Iris pigment epithelial cell (primary cell): Measurements from ENCODE around the gene PAX5.

Experiments used
- DNase-seq: peaks from one replicate; pipeline ENCODE4 v3.0.0-alpha.2; 2011; ENCODE audit warnings: low read depth

The PAX5 gene

DNA sequence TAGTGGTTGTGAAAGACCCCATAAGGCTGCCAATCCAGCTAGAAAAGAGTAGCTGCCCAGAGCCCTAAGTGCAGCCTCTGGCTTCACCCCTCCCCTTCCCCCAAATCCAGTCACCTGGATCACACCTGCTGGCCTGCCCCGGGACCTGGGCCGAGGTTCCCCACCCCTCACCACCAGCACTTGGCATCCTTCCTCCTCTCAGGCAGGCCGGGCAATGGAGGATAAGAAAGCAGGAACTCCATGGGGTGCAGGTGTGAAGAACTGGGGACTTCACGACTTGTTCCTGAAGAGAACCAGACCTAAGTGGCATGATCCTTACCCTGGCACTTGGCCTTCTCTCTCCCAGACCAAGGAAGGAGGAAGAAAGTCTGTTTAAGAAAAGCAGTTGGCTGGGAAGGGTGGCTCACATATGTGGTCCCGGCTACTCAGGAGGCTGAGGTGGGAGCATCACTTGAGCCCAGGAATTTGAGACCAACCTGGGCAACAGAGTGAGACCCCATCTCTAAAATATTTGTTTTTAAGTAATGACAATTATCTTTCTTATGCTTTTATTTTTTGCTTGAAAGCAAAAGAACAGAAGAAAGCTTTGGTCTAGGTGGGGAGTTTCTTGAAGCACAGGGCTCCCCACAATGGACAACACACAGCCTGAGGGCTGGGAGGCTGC is 131.1 kb downstream of the PAX5 start:
- no peak for DNase-seq

DNA sequence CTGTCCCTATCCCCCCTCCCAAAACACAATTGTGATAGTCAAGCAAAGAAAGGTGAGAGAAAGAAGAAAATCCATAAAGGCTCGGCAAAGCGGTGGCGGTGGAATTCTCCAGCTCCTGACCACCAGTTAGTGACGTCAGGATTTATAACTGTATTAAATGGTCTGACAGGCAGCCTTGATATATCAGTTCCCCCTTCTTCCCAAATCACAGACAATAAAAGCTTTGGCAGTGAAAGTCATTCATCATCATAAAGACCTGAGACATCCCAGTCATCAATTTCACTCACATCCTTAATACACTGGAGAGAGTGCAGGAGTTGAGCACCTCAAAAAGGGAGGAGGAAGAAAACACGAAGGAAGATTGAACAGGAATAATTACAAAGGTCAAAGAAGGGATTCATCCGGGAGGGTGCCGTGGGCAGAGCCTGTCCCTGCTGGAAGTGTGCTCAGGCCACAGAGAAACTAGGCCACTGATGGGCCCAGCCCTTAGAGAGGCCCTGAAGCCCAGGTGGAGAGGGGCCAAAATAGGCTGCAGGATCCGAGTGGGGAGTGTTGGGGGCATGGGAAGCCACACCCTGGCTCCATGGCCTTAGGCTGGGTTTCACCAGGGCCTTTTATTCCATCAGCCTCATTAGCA is 131.9 kb downstream of the PAX5 start:
- DNase-seq: no peak

DNA sequence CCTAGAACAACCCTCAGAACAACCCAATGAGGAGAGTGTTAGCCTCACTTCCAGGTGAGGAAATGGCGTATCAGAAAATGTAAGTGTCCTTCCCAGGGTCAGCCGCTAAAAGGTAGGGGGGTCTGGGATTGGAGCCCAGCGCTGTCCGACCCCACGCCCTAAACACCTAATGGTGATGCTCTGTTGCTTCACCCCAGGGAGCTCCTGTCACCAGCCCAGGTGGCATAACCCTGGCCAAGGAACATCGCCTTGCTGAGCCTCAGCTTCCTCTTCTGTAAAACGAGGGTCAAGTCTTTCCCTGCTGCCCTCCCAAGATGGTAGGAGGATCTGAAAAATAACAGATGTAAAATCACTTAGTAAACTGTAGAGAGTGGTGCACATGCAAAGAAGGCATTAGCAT is 132.5 kb downstream of the PAX5 start:
- no peak for DNase-seq

DNA sequence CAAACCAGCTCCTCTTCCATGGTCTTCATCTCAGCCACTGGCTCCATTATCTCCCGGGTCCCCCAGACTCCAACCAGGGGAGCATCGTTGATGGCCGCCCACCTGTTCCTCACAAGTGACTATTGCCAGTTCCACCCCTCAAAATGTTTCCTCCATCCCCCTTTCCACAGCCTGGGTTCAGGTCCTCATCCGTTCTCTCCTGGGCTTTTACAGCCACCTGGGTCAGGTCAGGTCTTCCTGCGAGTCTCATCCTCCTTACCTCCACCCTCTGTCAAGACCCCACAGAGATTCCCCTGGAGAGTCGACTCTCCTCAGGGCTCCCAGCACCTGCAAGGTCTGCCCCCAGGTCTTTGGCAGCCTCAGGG is 133.2 kb downstream of the PAX5 start:
- DNase-seq: no peak

DNA sequence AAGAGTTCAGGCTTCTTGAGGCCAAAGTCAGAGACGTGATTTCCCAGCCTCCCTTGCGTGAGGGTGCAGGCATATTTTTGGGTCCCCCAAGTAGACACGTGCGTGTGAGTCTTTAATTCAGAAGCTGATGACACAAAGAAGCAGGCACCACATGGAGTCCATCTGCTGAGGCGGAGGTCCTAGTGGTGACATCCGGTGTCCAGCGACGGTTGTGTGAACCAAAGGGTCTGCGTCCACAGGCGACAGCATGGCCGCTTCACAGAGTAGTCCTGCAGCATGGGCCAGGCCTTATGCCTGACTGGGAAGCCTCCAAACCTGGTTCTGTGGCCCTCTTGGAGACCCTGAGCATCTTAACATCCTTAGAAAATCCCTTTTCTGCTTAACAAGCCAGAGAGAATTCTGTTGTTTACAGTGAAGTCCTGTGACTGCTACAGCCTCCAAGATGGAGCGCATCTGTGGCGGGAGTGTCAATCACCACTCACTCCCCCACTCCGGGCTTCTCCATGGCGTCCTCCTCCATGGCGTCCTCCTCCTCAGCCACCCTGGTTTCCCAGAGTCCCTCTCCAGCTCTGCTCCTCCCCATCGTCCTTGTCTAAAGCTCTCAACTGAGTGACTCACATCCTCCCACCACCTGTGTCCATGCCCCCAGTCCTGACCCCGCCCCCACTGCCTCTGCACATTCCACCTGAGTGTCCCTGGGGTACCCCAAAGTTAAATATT is 133.8 kb downstream of the PAX5 start:
- DNase-seq: no peak

DNA sequence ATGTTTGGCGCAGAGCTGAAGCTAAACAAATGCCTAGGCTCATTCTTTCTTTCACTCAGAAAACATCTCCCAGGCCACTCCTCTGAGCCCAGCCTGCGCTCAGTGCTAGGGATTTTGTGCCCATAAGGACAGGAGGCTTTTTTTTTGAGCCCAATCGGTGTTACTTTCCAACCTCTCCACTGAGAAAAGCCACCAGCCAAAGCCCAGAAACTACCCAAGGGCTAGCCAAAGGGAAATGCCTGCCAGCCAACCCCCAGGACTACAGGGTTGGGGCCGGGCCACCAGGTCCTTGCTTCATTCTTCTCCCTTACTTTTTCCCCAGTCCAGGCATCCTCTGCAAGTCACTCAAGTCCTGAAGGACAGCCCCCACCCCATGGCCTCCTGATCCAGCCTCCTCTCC is 134.7 kb downstream of the PAX5 start:
- DNase-seq: no peak

DNA sequence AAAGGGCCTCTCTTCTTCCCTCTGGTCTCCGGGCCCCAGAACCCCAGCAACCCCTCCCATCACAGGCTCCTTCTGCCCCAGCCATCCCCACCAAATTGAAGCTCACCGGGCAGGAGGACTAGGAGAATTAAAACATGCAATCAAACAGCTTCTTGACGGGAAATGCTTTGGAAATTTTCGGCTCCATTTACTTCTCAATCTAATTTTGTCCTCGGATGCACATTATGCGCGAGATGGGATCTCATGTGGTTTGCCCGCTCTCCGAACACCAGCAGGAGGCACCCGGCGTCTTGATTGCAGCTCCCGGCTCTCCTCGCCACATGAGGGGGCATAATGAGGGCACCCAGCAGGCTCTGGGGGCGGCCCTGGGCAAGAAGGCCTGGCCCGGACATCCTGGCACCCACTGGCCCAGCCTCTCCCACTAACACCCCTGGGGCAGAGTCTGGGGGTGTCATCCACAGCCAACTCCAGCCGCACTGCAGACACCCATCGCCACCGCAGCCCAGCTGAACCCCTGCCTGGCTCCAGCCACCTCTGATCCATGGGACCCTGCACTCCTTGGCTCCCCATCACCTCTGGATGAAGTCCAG is 135.5 kb downstream of the PAX5 start:
- DNase-seq: no peak

DNA sequence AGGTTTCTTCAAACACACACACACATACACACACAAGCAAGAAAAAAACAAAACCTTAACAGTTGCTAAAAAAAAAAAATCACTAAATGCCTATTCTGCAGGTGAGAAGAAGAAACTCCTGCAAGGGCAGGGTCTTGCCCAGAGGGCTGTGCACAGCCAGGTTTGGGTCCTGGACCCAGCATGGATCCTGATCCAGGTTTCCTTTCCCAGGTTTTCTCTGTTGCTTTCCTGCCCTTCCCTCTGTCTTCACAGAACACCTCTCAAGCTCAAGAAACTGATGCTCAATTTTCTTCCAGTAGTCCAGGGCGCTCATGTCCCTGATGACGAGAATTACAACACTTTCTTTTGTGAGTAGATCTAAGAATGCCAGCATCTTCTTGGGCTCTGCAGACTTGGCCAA is 136.6 kb downstream of the PAX5 start:
- DNase-seq: no peak

DNA sequence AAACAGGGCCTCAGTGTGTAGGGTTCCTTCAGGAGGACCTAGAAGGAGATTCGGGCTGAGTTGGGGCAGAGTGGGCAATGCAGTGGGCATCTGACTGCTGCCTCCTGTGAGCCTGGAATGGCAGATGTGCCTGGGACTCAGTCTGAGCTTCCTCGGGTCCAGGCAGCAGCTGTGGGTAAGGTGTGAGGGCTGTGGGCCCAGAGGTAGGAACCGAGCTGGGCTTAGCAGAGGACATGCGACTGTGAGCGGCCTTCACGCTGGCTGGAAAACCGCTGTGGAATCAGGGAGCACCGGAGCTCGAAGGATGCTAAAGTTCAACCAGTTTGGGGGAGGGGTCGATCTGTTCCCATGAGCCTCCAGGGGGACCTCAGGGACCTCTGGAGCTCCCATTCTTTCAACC is 137.0 kb downstream of the PAX5 start:
- DNase-seq: no peak

DNA sequence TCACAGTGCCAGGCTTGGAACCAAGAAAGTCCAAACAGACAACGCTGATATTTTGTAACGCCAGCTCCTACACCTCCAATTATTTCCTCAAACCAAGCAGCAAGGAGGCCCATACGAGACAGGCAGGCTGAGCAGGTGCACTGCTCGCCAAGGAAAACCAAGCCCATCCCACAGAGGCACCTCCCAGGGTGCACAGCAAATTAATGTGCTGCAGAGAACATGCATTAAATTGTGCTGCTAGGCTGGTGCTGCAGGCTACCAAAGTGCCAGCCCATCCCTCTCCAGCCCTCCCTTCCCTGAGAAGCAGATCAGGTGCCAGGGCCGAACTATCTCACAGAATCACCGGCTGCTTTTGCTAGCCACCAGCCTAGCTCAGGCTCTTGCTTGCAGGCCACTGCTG is 137.8 kb downstream of the PAX5 start:
- DNase-seq: no peak

DNA sequence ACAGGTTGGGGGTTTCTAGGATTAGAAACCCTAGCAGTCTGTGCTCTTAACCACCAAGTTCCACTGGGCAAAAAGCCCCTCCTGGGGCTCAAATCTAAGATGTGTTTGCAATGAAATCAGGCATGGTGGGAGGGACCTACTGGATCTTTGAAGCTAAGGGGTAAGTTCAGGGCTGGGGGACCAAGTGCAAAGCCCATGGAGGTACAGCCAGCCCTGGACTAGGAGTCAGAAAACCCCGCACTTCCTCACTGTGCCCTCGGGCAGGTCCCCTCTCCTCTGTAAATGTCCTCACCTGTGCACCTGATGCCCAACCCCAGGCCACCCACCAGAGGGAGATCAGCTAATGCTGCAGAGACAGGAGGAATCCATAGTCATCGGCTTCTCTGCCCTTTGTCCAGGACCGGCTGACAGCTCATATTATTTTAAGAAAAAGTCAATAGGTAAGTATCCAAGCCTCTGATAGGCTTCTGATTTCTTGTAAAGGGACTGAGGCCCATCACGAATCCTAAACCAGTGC is 138.3 kb downstream of the PAX5 start:
- no peak for DNase-seq

DNA sequence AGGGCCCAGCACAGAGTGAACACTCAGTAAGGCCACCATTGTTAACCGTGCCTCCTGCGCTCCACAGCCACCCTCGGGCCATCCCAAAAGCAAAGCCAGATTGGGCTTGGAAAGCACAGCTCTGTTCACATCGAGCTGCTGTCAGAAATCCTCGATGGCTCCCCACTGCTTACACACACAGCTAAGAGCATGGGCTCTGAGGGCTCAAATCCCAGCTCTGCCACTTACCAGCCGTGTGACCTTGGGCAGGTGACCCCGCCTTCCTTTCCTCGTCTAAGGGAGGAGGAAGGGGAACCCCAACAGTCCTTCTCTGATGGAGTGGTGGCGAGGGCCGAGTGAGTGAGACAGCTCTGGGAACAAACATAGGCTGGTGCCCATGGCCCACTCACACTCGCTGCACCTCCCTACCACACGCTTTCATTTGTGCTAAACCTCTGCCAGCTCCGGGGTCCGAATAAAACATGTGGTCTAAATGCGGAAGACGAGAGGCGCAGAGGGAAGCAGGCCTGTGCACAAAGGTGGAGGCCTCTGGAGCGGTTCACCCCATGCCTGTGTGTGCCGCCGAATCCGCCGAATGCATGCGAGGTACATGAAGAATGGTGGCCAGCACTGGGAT is 139.3 kb downstream of the PAX5 start:
- no peak for DNase-seq

DNA sequence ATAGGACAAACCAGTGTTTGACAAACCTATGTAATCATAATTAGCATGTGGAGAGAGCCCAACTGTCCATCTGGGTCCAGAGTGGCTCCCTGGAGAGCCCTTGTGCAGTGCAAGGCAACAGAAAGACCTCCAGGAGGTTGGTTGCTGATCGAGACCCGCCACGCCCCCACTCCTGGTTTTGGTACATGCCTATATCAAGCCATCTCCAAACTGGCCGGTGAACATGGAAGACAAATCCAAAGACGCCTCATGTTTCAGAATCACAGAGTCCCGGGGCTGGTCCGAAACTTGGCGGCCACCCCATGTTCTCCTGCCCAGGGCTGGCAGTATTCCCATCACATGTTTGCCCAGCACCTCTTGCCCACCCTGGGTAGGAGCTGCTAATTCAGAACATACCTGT is 140.2 kb downstream of the PAX5 start:
- DNase-seq: no peak

DNA sequence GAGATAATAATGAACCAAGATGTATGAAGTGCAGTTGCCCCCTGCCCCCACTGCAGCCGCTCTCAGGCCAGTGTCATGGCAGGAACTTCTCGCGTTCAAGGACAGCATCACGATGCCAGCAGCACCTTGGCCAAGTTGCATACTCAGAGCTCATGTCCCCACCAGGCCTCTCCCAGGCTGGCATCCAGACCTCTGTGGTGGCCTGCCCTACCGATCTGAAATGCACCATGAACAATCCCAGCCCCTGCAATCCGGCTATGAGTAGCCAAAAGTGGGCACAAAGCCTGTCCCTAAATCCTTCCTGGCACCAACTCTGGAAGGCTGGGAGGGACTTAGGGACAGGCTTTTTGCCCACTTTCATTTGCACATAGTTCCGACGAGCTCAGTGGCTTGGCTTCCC is 140.9 kb downstream of the PAX5 start:
- DNase-seq: no peak

DNA sequence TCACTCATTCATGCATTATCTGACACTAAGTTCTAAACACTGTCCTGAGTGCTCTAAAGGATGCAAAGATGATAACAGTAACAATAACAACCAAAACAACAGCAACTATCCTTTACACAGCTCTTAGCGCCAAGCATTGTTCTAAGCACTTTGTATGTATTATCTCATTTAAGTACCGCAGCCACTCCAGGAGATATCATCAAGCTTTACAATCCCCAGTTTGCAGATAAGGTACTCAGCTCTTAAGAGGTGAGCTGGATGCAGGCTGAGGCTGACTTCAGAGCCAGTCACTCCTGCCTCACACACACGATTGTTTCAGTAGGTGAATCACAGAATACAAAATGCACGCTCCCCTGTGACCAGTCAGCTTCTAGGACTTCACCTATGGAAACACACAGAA is 141.8 kb downstream of the PAX5 start:
- DNase-seq: no peak

DNA sequence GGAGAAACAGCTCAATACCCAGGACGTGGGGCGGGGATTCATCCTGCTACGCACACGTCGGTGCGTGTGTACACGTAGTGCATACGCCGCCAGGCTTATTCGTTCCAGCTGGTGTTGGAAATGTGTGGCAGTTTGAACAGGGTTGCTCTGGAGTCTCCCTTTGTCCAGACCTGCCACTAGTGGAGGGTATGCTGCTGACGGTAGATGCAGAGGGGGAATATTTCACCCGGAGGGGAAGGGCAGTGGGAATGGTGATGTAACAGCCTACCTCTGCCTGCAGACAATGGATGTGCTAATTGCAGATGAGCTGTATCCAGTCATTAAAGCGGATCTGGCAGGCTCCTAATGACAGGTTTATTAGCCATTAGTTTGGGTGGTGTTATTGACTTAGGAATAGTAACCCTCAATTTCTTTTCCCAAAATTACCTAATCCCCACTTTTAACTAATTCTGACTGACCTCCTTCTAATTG is 142.7 kb downstream of the PAX5 start:
- DNase-seq: no peak

DNA sequence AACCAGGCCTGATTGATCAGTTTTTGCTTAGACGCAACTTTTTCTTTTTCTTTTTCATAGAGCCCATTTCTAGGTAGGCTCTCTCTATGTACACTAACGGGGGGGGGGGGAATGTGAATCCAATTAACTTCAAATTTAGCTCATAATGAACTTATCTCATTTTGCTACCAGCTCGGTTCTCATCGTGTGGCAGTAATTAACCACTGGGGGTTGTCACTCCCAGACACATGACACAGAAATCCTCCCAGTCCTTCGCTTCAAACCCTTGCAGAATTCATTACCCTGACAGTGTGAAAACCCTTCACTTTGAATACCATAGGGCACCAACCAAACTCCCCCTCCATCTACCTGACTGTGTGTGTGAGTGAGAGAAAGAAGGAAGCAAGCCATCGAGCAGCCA is 144.2 kb downstream of the PAX5 start:
- DNase-seq: no peak

DNA sequence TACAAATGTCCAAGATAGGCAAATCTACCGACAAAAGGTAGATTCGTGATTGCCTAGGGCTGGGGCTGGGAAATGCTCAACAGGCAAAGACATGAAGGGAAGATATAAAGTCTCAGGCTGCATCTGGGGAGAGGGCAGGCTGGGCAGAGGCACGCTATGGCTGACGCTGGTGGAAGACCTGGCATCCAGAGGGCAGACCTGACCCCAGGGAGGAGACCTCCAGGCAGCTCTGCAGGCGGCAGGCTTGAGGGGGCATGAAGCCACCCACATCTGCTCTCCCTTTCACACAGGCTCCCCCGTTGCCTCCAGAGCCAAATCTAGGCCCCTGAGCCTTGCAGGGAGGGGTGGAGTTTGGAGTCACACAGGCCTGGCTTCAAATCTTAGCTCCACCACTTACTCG is 145.5 kb downstream of the PAX5 start:
- DNase-seq: no peak

DNA sequence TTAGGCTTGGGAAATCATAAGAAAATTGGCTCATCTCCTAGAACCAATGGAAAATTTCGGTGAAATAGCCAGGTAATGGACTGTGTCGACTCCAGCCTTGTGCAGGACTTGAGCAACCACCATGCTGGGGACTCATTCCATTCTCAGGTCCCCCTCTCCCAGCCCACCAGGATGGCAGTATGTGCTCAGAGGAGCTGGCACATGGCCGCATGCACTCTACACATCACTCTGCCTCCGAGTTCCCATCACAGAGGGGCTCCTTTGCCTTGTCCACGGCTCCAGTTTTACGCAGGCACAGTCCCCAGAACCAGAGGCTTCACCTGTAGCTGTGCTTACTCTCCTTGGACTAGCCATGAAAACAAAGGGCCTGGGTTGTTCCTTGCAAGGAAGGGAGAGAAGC is 149.3 kb downstream of the PAX5 start:
- no peak for DNase-seq

DNA sequence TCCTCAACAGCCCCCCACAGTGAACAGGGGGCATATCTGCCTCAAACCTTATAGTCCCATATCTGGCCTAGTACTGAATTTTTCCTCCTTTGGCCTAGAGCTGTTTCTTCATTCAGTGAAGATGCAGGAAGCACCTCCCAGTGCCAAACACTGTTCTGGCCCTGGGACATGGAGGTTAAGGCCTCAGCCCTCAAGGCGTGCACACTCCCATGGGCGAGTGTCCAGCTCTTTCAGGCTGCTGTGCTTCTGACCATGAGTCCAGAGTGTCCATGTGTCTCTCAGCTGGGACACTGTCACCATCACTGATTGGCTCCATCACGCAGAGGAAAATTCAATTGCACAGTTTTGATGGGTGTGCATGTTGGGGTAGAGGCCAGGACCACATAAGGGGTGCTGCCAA is 151.5 kb downstream of the PAX5 start:
- no peak for DNase-seq

DNA sequence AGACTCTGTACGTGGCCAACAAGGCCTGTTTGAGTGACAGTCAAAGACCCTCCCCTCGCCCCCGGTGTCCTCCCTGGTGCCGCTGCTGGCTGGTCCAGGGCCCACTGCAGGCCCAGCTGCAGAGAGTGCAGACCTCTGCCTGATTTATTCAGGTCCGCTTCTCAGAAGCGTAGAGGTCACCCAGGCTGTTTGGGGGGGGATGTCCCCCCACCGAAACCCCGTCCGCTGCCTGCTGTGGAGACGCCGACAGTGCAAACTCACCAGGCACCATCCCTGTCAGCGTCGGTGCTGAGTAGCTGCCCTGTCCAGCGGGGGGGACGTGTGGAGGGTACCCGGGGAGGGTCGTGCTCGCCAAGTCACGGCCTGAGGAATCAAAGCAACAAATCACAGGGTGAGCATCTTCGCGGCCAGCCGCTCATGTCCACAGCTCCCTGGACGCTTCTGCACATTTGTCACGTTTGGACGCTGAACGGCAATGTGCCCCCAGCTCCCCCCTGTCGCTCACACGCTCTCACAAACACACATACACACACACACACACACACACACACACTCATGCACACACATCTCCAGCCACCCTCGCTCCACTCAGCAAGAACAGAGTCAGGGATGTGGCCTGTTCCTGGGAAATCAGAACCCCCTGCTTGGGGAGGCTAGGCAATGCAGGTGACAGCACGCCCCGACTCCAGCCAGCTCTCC is 152.2 kb downstream of the PAX5 start:
- DNase-seq: no peak

DNA sequence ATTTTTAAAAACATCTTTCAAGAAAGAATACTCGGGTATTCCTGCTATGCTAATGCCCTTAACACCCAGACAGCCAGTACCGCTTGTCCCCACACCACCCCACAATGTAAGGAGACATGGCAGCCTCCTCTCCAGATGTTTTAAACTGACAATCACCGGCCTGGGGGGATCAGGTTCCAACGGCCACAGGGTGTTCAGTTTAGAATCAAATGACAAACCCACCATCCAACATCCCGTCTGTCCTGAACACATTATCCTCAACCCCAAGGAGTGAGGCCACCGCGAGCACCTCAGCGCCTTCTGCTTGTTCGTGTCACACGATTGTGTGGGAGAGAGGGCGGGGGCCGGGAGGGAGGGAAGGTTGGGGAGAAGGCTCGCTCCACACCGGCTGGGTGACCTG is 152.8 kb downstream of the PAX5 start:
- DNase-seq: no peak
